Body of pancreas (tissue), 4 donors: ENCODE results near the gene CISH. TPM values are rescaled to one million over a fixed set of nuclear protein-coding genes. Genes with fewer than 3 reads are reported as not detected.

Source experiments
- ATAC-seq: fragments of 150-250 bp; one replicate; pipeline ENCODE4 v1.9.1; 2016
- DNase-seq, 4 donors: peaks; one replicate each; pipeline ENCODE4 v3.0.0-alpha.2; 2019
- H3K27ac ChIP-seq, 4 donors: fragments of 200-600 bp; sonication (generic); 1 replicate in 3 of 4; 2 replicates in 1 of 4; pipeline versions ENCODE4 v1.5.1 to v1.6.1; 2016 to 2019; ENCODE audit warnings: mild to moderate bottlenecking in 1 of 4, mixed read lengths in 1 of 4, moderate library complexity in 1 of 4
- H3K27me3 ChIP-seq, 2 donors: fragments of 200-600 bp; sonication (generic); one replicate each; pipeline ENCODE4 v1.6.0; 2016; ENCODE audit warnings: mild to moderate bottlenecking in 1 of 2
- H3K36me3 ChIP-seq, 2 donors: fragments of 200-600 bp; sonication (generic); replicated peaks in 1 of 2; 2 replicates each; pipeline ENCODE4 v1.5.1; 2016; ENCODE audit warnings: low read depth in 2 of 2; ENCODE audit not compliant: insufficient read depth in 1 of 2
- H3K4me1 ChIP-seq: fragments of 200-600 bp; sonication (generic); one replicate; pipeline ENCODE4 v1.6.0; 2016
- H3K4me3 ChIP-seq, 2 donors: fragments of 200-600 bp; sonication (generic); 1 replicate in 1 of 2; 2 replicates in 1 of 2; pipeline ENCODE4 v1.5.1; 2016 to 2019
- H3K9me3 ChIP-seq, 3 donors: fragments of 200-600 bp; sonication (generic); 1 replicate in 2 of 3; 2 replicates in 1 of 3; pipeline ENCODE4 v1.5.1; 2016
- CTCF ChIP-seq, 7 experiments: fragments of 450-650 bp in 4 of 7; fragments of 200-600 bp in 3 of 7; sonication (generic) in 3 of 7; IDR thresholded peaks; one replicate each; pipeline ENCODE4 v1.5.1; 2016 to 2019; ENCODE audit warnings: antibody characterized with exemption in 7 of 7
- POLR2A ChIP-seq, 3 donors: fragments of 450-650 bp; IDR thresholded peaks; one replicate each; pipeline ENCODE4 v1.6.1; 2016; ENCODE audit warnings: antibody characterized with exemption in 3 of 3, mild to moderate bottlenecking in 2 of 3
- WGBS, 2 donors: methylation state at CpG; one replicate each; pipeline ENCODE4 v1.1.5; 2017; 5-methylcytosine and 5-hydroxymethylcytosine counted together
- intact Hi-C: fragments of 100-400 bp; cut with DNase I; formaldehyde crosslinking; loops from one replicate; pipeline ENCODE4 v1.15.1; 2023
- total RNA-seq, 2 donors: library from RNA; depleted of rRNA; stranded (reverse); fragments of >200 nt; gene quantifications; one replicate each; pipeline ENCODE4 v1.1.0, GENCODE V29; 2016

The CISH gene
- total RNA-seq, 2 donors from 2014 or later: 4.9 to 19.8 TPM

- no peak for DNase-seq
- TF ChIP-seq POLR2A (IDR thresholded peaks at IDR 0.05) (no peak), CTCF (IDR thresholded peaks at IDR 0.05) (no peak)
- H3K27me3 ChIP-seq: no peaks in the 10 kb centered on the region
- no peak for ATAC-seq
- no peaks in the 10 kb centered on the region for H3K9me3 ChIP-seq
- no peaks in the 10 kb centered on the region for H3K4me1 ChIP-seq
- WGBS, 2 donors: 43 to 100% methylated on average over 1 to 8 of the region's 8 CpGs
- H3K27ac ChIP-seq: no peak overlapping the region
- H3K36me3 ChIP-seq: no peaks in the 10 kb centered on the region
- intact Hi-C loops: no loop called here
- H3K4me3 ChIP-seq: no peak overlapping the region
Measured at GRCh38 chr3:50557106-50557505, 54.5 kb downstream of the CISH start.

Other genes starting within 250 kb of the CISH start
- gene CACNA2D2, start 108.1 kb downstream of the CISH start, total RNA-seq: 1 to 10 TPM; 1.3 TPM
- 10 to 100 TPM in 1 of 2 donors, 1 to 10 TPM in 1; 6.3 to 11.4 TPM for gene C3orf18, start 44.0 kb downstream of the CISH start, total RNA-seq
- 1 to 10 TPM; 6.7 to 9.6 TPM for gene HEMK1, start 42.3 kb downstream of the CISH start, total RNA-seq
- gene MAPKAPK3, start 5.4 kb upstream of the CISH start, total RNA-seq: 10 to 100 TPM; 23.6 to 29.3 TPM
- gene DOCK3, start 63.2 kb upstream of the CISH start, total RNA-seq: under 1 TPM in 1 of 2 donors, not detected in 1; 0.52 TPM